GM12891 (cell line): Measurements from ENCODE around the gene SARDH.

Experiments used
- DNase-seq: peaks from one replicate; pipeline ENCODE4 v3.0.0; 2011; ENCODE audit warnings: low spot score; ENCODE audit not compliant: insufficient read length
- FAIRE-seq: peaks from 2 replicates; lab custom pipeline; 2011; peaks lifted over from hg19 to GRCh38; lab: Jason Lieb, UNC
- PAX5 ChIP-seq: IDR thresholded peaks from 2 replicates; pipeline ENCODE4 v1.6.1; 2011; ENCODE audit warnings: low read length, moderate library complexity, mild to moderate bottlenecking; ENCODE audit not compliant: insufficient read depth, severe bottlenecking
- POLR2A ChIP-seq: IDR thresholded peaks from 2 replicates; pipeline ENCODE4 v1.6.1; 2011; ENCODE audit warnings: low read depth, low read length, control low read depth
- POLR2AphosphoS5 ChIP-seq: IDR thresholded peaks from 2 replicates; pipeline ENCODE4 v1.6.1; 2011; ENCODE audit warnings: low read depth, low read length, control low read depth
- POU2F2 ChIP-seq: IDR thresholded peaks from 2 replicates; pipeline ENCODE4 v1.6.1; 2011; ENCODE audit warnings: low read depth, mild to moderate bottlenecking, control low read depth, low read length, moderate library complexity
- SPI1 ChIP-seq: IDR thresholded peaks from 2 replicates; pipeline ENCODE4 v1.6.1; 2011; ENCODE audit warnings: low read depth, low read length, control low read depth
- TAF1 ChIP-seq: IDR thresholded peaks from 2 replicates; pipeline ENCODE4 v1.6.1; 2011; ENCODE audit warnings: low read depth, low read length, control low read depth

The SARDH gene

GRCh38 chr9:133641861-133642595 is 96.1 kb downstream of the SARDH start:
- DNase-seq, result no peak
- TF ChIP-seq POLR2AphosphoS5 (no peak), TAF1 (no peak), POLR2A (no peak), POU2F2 (no peak), SPI1 (no peak), PAX5 (no peak)
- no peak for FAIRE-seq

- FAIRE-seq (no peak), DNase-seq (no peak)
- TF ChIP-seq PAX5 (no peak), SPI1 (no peak), POLR2AphosphoS5 (no peak), POLR2A (no peak)
Observed at GRCh38 chr9:133641396-133641655, 96.8 kb downstream of the SARDH start.

GRCh38 chr9:133640580-133641395 is 97.4 kb downstream of the SARDH start:
- DNase-seq (no peak), FAIRE-seq (no peak)
- TF ChIP-seq POLR2AphosphoS5, result no peak
- TF ChIP-seq POU2F2, result no peak
- TF ChIP-seq SPI1, result no peak
- no peak for TF ChIP-seq POLR2A
- no peak for TF ChIP-seq PAX5
- no peak for TF ChIP-seq TAF1

GRCh38 chr9:133640160-133640559 is 98.0 kb downstream of the SARDH start:
- no peak for FAIRE-seq
- TF ChIP-seq POLR2AphosphoS5 (no peak), PAX5 (no peak), POLR2A (no peak), SPI1 (no peak), POU2F2 (no peak), TAF1 (no peak)
- DNase-seq, result no peak

GRCh38 chr9:133639613-133640012 is 98.5 kb downstream of the SARDH start:
- FAIRE-seq, result no peak
- DNase-seq, result no peak
- TF ChIP-seq SPI1 (no peak), TAF1 (no peak), POLR2AphosphoS5 (no peak), PAX5 (no peak), POU2F2 (no peak), POLR2A (no peak)

GRCh38 chr9:133638711-133639110 is 99.4 kb downstream of the SARDH start:
- TF ChIP-seq POU2F2 (no peak), POLR2AphosphoS5 (no peak), PAX5 (no peak), POLR2A (no peak), SPI1 (no peak), TAF1 (no peak)
- no peak for DNase-seq
- FAIRE-seq, result no peak

GRCh38 chr9:133638076-133638475 is 100.1 kb downstream of the SARDH start:
- TF ChIP-seq POLR2AphosphoS5 (no peak), SPI1 (no peak), TAF1 (no peak), POLR2A (no peak), POU2F2 (no peak), PAX5 (no peak)
- FAIRE-seq (no peak), DNase-seq (no peak)

GRCh38 chr9:133637451-133638055 is 100.6 kb downstream of the SARDH start:
- DNase-seq (no peak), FAIRE-seq (no peak)
- TF ChIP-seq POU2F2, result no peak

GRCh38 chr9:133636902-133637301 is 101.2 kb downstream of the SARDH start:
- DNase-seq, result no peak
- FAIRE-seq, result no peak
- TF ChIP-seq TAF1 (no peak), POU2F2 (no peak), SPI1 (no peak)
